Cardiac septum (tissue), 1 donor: ENCODE data around the gene PITPNC1. TPM values are rescaled to one million over a fixed set of nuclear protein-coding genes. Genes with fewer than 3 reads are reported as not detected.
"Not testable (repeated sequence)": the region's sequence is repeated elsewhere in the genome, so short reads cannot be mapped to it uniquely, and the experiment has no call there.

Source experiments
- DNase-seq: peaks from one replicate; pipeline ENCODE4 v3.0.0-alpha.2; 2020; ENCODE audit warnings: low spot score
- intact Hi-C: fragments of 100-400 bp; cut with DNase I; formaldehyde crosslinking; loops from one replicate; pipeline ENCODE4 v1.14.0; 2022
- microRNA-seq: library from miRNA; unstranded; fragments of <30 nt; microRNA quantifications from one replicate; pipeline ENCODE4 v1.2.0, GENCODE V29; 2020
- total RNA-seq: library from RNA; stranded (reverse); fragmentation: NEBNext Ultra II Directional; extraction: Animal tissue kit (Norgen Biotek cat#: 25700); gene quantifications from one replicate; pipeline ENCODE4 v1.2.1, GENCODE V29; 2021
- donor health status: DM: no; HTN: no; CAD: no.

The PITPNC1 gene
- total RNA-seq, 1 donor from 2014 or later, result 12.5 TPM

GRCh38 chr17:67712375-67712774 lies 335.3 kb downstream of the PITPNC1 start:
- no peak for DNase-seq
- intact Hi-C loops, result no loop called here

- intact Hi-C loops, result no loop called here
- no peak for DNase-seq
Observed at GRCh38 chr17:67713169-67713568, 336.1 kb downstream of the PITPNC1 start.

GRCh38 chr17:67716405-67716798 lies 339.3 kb downstream of the PITPNC1 start:
- DNase-seq, result no peak
- intact Hi-C loops, result loop anchor here (2.0 to 5.0 kb wide), 2 partner anchors 108 to 531 kb away; partner anchors contain the start of genes AMZ2 and BPTF

- intact Hi-C loops, result loop anchor here (2.0 to 5.0 kb wide), 2 partner anchors 108 to 530 kb away; partner anchors contain the start of genes AMZ2 and BPTF
- DNase-seq, result no peak
Observed at GRCh38 chr17:67717192-67717623, 340.1 kb downstream of the PITPNC1 start.

- peak; percentile 100 for DNase-seq
- intact Hi-C loops, result loop anchor here (2.0 to 5.0 kb wide), 2 partner anchors 107 to 530 kb away; partner anchors contain the start of genes AMZ2 and BPTF
Observed at GRCh38 chr17:67717624-67718324, 340.7 kb downstream of the PITPNC1 start, which contains the start of gene NOL11. Gene NOL11 (plus strand): TSS chr17:67717936. CDS start chr17:67717948, 12 bp downstream.

- intact Hi-C loops, result loop anchor here (5.0 kb wide), 1 partner anchor 529 kb away; the partner anchor contains the start of gene AMZ2
- DNase-seq, result no peak
Observed at GRCh38 chr17:67718325-67718941, 341.4 kb downstream of the PITPNC1 start.

- DNase-seq, result no peak
- intact Hi-C loops, result no loop called here
Observed at GRCh38 chr17:67725373-67725791, 348.3 kb downstream of the PITPNC1 start.

GRCh38 chr17:67725807-67726206 lies 348.7 kb downstream of the PITPNC1 start:
- no peak for DNase-seq
- intact Hi-C loops, result no loop called here

- intact Hi-C loops, result not testable (repeated sequence)
Observed at GRCh38 chr17:67727152-67728039, 350.3 kb downstream of the PITPNC1 start.

GRCh38 chr17:67729903-67730302 lies 352.8 kb downstream of the PITPNC1 start:
- intact Hi-C loops, result no loop called here
- DNase-seq, result no peak

More at GRCh38 chr17:67727152-67728039, 350.3 kb downstream of the PITPNC1 start:
- DNase-seq, result not testable (repeated sequence)

GRCh38 chr17:67730731-67731130 lies 353.6 kb downstream of the PITPNC1 start:
- intact Hi-C loops, result no loop called here
- no peak for DNase-seq

- DNase-seq, result no peak
- intact Hi-C loops, result no loop called here
Observed at GRCh38 chr17:67733449-67733848, 356.4 kb downstream of the PITPNC1 start.

GRCh38 chr17:67737145-67737544 lies 360.1 kb downstream of the PITPNC1 start:
- intact Hi-C loops, result no loop called here
- no peak for DNase-seq

GRCh38 chr17:67742025-67742424 lies 364.9 kb downstream of the PITPNC1 start:
- intact Hi-C loops, result no loop called here
- no peak for DNase-seq

Small RNAs within 50 kb of the gene (microRNA-seq; reads per million reads assigned to microRNA genes)
- gene MIR548AA2 (not detected), gene MIR548D2 (not detected)

Other genes with a start within 250 kb of the PITPNC1 start
- 42.6 TPM for gene HELZ, start 132.1 kb upstream of the PITPNC1 start, total RNA-seq
- 43.4 TPM for gene PSMD12, start 10.7 kb upstream of the PITPNC1 start, total RNA-seq